Measurements from ENCODE around the gene PRKAR1B. TPM values are rescaled to one million over a fixed set of nuclear protein-coding genes. Genes with fewer than 3 reads are reported as not detected.

The PRKAR1B gene
- total RNA-seq, 4 donors from 2014 or later = 1.2 to 12.5 (median 3.6) TPM

- ATAC-seq = no peak
- in situ Hi-C loops (cut with MboI; ENCODE audit: low sequenced_read_pairs in 4 of 4) = no loop called here
- Histone ChIP-seq H3K27me3 (no peaks in the 10 kb centered on the region), H3K4me3 (no peak overlapping the region), H3K36me3 (no peaks in the 10 kb centered on the region), H3K9me3 (peaks cover 0 to 8% (median 7%) of the 10 kb centered on the region in 3 donors), H3K27ac (no peak overlapping the region), H3K4me1 (no peaks in the 10 kb centered on the region)
- intact Hi-C loops (cut with DNase I; ENCODE audit: low total_unique reads) = no loop called here
- DNase-seq = no peak
- no peak for TF ChIP-seq CTCF (IDR thresholded peaks at IDR 0.05 in 4 of 5, conservative IDR thresholded peaks at IDR 0.05 in 1 of 5)
- no peak for TF ChIP-seq POLR2A (IDR thresholded peaks at IDR 0.05)
These were observed 45.4 kb downstream of the PRKAR1B start for GRCh38 chr7:681551-682307.

- intact Hi-C loops (cut with DNase I; ENCODE audit: low total_unique reads) (no loop called here), in situ Hi-C loops (cut with MboI; ENCODE audit: low sequenced_read_pairs in 4 of 4) (no loop called here)
- no peak for ATAC-seq
These were observed 46.5 kb downstream of the PRKAR1B start for GRCh38 chr7:680411-681127.

GRCh38 chr7:676972-677385, 50.1 kb downstream of the PRKAR1B start:
- intact Hi-C loops (cut with DNase I; ENCODE audit: low total_unique reads) (no loop called here), in situ Hi-C loops (cut with MboI; ENCODE audit: low sequenced_read_pairs in 4 of 4) (no loop called here)
- Histone ChIP-seq H3K4me1 (no peaks in the 10 kb centered on the region), H3K27me3 (no peaks in the 10 kb centered on the region), H3K36me3 (no peaks in the 10 kb centered on the region), H3K27ac (no peak overlapping the region), H3K9me3 (no peaks in the 10 kb centered on the region), H3K4me3 (no peak overlapping the region)
- no peak for TF ChIP-seq CTCF (IDR thresholded peaks at IDR 0.05 in 4 of 5, conservative IDR thresholded peaks at IDR 0.05 in 1 of 5)
- TF ChIP-seq POLR2A (IDR thresholded peaks at IDR 0.05) = no peak
- DNase-seq (no peak), ATAC-seq (no peak)

More at GRCh38 chr7:680411-681127, 46.5 kb downstream of the PRKAR1B start:
- Histone ChIP-seq H3K27ac (no peak overlapping the region), H3K27me3 (no peaks in the 10 kb centered on the region), H3K36me3 (no peaks in the 10 kb centered on the region), H3K4me1 (no peaks in the 10 kb centered on the region), H3K4me3 (no peak overlapping the region), H3K9me3 (peaks cover 0 to 3% (median 2%) of the 10 kb centered on the region in 3 donors)
- no peak for TF ChIP-seq CTCF (IDR thresholded peaks at IDR 0.05 in 4 of 5, conservative IDR thresholded peaks at IDR 0.05 in 1 of 5)
- no peak for TF ChIP-seq POLR2A (IDR thresholded peaks at IDR 0.05)
- DNase-seq = no peak

- Histone ChIP-seq H3K27ac (no peak overlapping the region), H3K4me3 (no peak overlapping the region), H3K9me3 (no peaks in the 10 kb centered on the region), H3K4me1 (no peaks in the 10 kb centered on the region), H3K27me3 (no peaks in the 10 kb centered on the region), H3K36me3 (no peaks in the 10 kb centered on the region)
- DNase-seq (no peak), ATAC-seq (no peak)
- intact Hi-C loops (cut with DNase I; ENCODE audit: low total_unique reads) = no loop called here
- in situ Hi-C loops (cut with MboI; ENCODE audit: low sequenced_read_pairs in 4 of 4) = no loop called here
- TF ChIP-seq CTCF (IDR thresholded peaks at IDR 0.05 in 4 of 5, conservative IDR thresholded peaks at IDR 0.05 in 1 of 5) (no peak), POLR2A (IDR thresholded peaks at IDR 0.05) (no peak)
These were observed 50.7 kb downstream of the PRKAR1B start for GRCh38 chr7:676246-676971.

Measured in gastrocnemius medialis (tissue), 4 donors.